ENCODE measurements around the gene THSD4.

DNA sequence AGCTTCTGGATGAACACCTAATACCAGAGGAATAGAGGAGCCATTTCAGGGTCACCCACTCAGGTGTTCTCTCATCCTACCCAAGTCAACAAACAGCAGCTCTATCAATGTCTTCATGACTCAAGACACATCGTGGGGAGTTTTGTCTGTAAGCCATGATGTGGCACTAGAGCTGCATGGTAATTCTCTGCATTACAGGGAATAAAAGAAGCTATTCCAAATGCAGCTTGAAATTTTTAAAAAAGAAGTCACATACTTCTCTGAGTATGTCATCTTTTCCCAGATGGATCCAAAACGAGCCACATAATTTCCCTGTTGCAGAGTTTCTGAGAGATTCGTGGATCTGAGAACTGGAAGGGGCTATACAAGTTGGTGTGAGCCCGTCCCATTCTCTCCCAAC lies 6.1 kb upstream of the THSD4 start:
- TF ChIP-seq POLR2AphosphoS5 (IDR thresholded peaks at IDR 0.05; ENCODE audit: insufficient read depth in 1 of 2, low read depth in 1 of 2) (no peak), POLR2A (IDR thresholded peaks at IDR 0.05) (no peak)
- TF ChIP-seq, protein P1, sequence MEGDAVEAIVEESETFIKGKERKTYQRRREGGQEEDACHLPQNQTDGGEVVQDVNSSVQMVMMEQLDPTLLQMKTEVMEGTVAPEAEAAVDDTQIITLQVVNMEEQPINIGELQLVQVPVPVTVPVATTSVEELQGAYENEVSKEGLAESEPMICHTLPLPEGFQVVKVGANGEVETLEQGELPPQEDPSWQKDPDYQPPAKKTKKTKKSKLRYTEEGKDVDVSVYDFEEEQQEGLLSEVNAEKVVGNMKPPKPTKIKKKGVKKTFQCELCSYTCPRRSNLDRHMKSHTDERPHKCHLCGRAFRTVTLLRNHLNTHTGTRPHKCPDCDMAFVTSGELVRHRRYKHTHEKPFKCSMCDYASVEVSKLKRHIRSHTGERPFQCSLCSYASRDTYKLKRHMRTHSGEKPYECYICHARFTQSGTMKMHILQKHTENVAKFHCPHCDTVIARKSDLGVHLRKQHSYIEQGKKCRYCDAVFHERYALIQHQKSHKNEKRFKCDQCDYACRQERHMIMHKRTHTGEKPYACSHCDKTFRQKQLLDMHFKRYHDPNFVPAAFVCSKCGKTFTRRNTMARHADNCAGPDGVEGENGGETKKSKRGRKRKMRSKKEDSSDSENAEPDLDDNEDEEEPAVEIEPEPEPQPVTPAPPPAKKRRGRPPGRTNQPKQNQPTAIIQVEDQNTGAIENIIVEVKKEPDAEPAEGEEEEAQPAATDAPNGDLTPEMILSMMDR (IDR thresholded peaks at IDR 0.05): no peak
